ENCODE results near the gene TMOD3. TPM values are rescaled to one million over a fixed set of nuclear protein-coding genes. Genes with fewer than 3 reads are reported as not detected.
A peak's percentile ranks its signal among the peaks of the same experiment; 100 is the strongest.
"Not testable (repeated sequence)": the region's sequence is repeated elsewhere in the genome, so short reads cannot be mapped to it uniquely, and the experiment has no call there.

TMOD3 gene
- 10 to 100 TPM; 25.7 to 42.8 TPM for polyA plus RNA-seq

DNA sequence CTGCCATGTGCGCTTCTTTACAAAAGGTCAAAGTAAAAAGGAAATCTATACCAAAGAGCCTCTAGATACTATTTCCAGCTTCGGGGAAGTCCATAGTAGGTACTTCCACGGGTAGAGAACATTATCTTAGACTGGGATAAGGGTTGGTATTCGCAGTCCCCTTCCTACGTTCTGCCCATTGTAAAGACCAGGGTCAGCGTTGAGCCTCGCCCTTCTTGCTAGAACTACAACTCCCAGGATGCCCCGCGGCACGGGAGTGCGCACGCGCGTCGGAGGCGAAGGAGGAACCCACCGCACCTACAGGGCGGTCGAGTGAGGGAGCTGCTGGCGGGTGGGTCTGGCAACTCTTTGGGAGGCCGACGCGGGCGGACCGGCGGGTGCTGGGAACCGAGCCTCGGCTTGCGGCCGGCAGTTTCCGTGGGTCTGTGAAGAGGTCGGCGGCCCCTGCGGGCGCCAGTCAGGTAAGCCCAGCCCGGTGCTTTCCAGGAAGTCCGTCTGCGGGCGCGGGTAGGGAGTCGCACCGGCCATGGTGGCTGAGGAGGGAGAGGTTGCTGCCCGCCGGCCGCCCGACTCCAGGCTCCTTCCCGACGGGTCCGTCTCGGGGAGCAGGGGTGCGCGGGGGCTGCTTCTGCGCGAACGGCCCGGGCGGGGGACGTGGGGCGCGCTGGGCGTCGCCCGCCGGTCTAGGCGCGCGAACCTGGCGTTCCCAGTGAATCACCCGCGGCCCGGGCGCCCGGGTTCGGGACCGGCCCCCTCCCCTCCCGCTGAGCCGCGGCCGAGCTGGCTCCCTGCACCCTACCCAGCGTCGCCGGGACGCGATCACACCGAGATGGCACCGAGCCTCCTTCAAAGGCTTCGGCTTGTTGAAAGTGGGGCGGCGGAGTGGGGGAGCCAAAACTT, at the start of gene TMOD3:
Gene TMOD3 (plus strand): TSS at position 278 of the 900 bp plus-strand sequence. CDS start 33,232 bp downstream, outside the sequence.
- Histone ChIP-seq H3K27ac (ENCODE audit: low read depth in 2 of 2, low read length in 1 of 2) (peak within 1 kb of the TSS; percentile 94 to 96), H3K9me3 (ENCODE audit: control insufficient read depth in 2 of 2, insufficient read depth in 1 of 2, low read depth in 1 of 2, low read length in 1 of 2) (no peaks in the 10 kb centered on the region), H3K27me3 (ENCODE audit: control insufficient read depth in 1 of 2, insufficient read depth in 2 of 2, low read length in 2 of 2) (no peaks in the 10 kb centered on the region), H3K36me3 (ENCODE audit: control insufficient read depth in 2 of 2, insufficient read depth in 2 of 2, low read length in 1 of 2) (no peaks in the 10 kb centered on the region), H3K4me3 (ENCODE audit: low read depth in 1 of 2, low read length in 2 of 2) (peak within 1 kb of the TSS; percentile 65 to 89), H3K4me1 (ENCODE audit: control insufficient read depth in 2 of 2, insufficient read depth in 2 of 2, low read length in 1 of 2) (peaks cover 0 to 3% of the 10 kb centered on the region in 2 donors)
- 1 to 2% methylated on average over 70 to 89 of the region's 89 CpGs for WGBS, 2 donors

GRCh38 chr15:51780636-51781035, 48.8 kb upstream of the TMOD3 start:
- Histone ChIP-seq H3K27me3 (ENCODE audit: control insufficient read depth in 1 of 2, insufficient read depth in 2 of 2, low read length in 2 of 2) (no peaks in the 10 kb centered on the region), H3K27ac (ENCODE audit: low read depth in 2 of 2, low read length in 1 of 2) (no peak overlapping the region), H3K4me3 (ENCODE audit: low read depth in 1 of 2, low read length in 2 of 2) (no peak overlapping the region), H3K9me3 (ENCODE audit: control insufficient read depth in 2 of 2, insufficient read depth in 1 of 2, low read depth in 1 of 2, low read length in 1 of 2) (no peaks in the 10 kb centered on the region), H3K4me1 (ENCODE audit: control insufficient read depth in 2 of 2, insufficient read depth in 2 of 2, low read length in 1 of 2) (no peaks in the 10 kb centered on the region), H3K36me3 (ENCODE audit: control insufficient read depth in 2 of 2, insufficient read depth in 2 of 2, low read length in 1 of 2) (peaks cover 0 to 2% of the 10 kb centered on the region in 2 donors)
- 59 to 62% methylated on average over 1 of the region's 1 CpG for WGBS, 2 donors

DNA sequence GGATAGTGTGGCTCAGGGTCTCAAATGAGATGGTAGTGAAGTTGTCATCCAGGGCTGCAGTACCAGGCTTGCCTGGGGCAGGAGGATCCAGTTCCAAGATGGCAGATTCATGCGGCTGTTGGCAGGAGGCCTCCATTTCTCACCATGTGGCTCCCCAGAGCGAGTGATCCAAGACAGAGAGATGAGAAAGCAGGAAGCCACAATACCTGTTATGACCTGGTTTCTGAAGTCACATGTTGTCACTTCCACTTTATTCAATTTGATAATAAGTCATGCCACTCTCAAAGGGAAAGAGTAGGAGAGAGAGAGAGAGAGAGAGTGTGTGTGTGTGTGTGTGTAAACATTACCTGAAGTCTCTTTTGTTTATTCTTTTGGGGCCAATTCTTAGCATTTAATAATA, 47.9 kb upstream of the TMOD3 start:
- Histone ChIP-seq H3K4me1 (ENCODE audit: control insufficient read depth in 2 of 2, insufficient read depth in 2 of 2, low read length in 1 of 2) (no peaks in the 10 kb centered on the region), H3K9me3 (ENCODE audit: control insufficient read depth in 2 of 2, insufficient read depth in 1 of 2, low read depth in 1 of 2, low read length in 1 of 2) (no peaks in the 10 kb centered on the region)
- 48 to 61% methylated on average over 2 of the region's 2 CpGs for WGBS, 2 donors

GRCh38 chr15:51782357-51782896, 47.0 kb upstream of the TMOD3 start:
- no peaks in the 10 kb centered on the region for H3K9me3 ChIP-seq (ENCODE audit: control insufficient read depth in 2 of 2, insufficient read depth in 1 of 2, low read depth in 1 of 2, low read length in 1 of 2)
- peaks cover 0 to 4% of the 10 kb centered on the region in 2 donors for H3K36me3 ChIP-seq (ENCODE audit: control insufficient read depth in 2 of 2, insufficient read depth in 2 of 2, low read length in 1 of 2)
- 86 to 91% methylated on average over 7 of the region's 7 CpGs for WGBS, 2 donors
- no peaks in the 10 kb centered on the region for H3K27me3 ChIP-seq (ENCODE audit: control insufficient read depth in 1 of 2, insufficient read depth in 2 of 2, low read length in 2 of 2)
- no peak overlapping the region for H3K27ac ChIP-seq (ENCODE audit: low read depth in 2 of 2, low read length in 1 of 2)
- no peaks in the 10 kb centered on the region for H3K4me1 ChIP-seq (ENCODE audit: control insufficient read depth in 2 of 2, insufficient read depth in 2 of 2, low read length in 1 of 2)
- H3K4me3 ChIP-seq (ENCODE audit: low read depth in 1 of 2, low read length in 2 of 2), result no peak overlapping the region

More for the DNA sequence above, 47.9 kb upstream of the TMOD3 start:
- Histone ChIP-seq H3K4me3 (ENCODE audit: low read depth in 1 of 2, low read length in 2 of 2) (no peak overlapping the region), H3K27ac (ENCODE audit: low read depth in 2 of 2, low read length in 1 of 2) (peak overlapping the region in 1 of 2 donors; percentile 55), H3K27me3 (ENCODE audit: control insufficient read depth in 1 of 2, insufficient read depth in 2 of 2, low read length in 2 of 2) (no peaks in the 10 kb centered on the region), H3K36me3 (ENCODE audit: control insufficient read depth in 2 of 2, insufficient read depth in 2 of 2, low read length in 1 of 2) (peaks cover 0 to 2% of the 10 kb centered on the region in 2 donors)

DNA sequence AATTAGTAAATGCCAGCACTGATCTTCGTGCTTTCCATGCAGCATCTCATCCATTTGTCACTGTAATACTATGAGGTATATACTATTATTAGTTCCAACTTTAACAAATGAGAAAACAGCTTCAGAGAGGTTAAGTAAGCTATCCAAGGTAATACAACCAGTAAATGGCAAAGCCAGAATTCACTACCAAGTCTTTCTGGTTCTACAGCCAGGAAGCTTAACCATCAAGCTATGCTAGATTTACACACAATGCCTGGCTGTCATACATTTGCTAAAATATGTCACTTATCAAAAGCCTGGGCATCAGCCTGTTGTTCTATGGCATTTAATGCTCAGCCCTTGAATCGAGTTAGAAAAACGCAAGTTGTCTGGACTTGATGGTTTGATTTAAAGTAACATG, 45.5 kb upstream of the TMOD3 start:
- 50 to 66% methylated on average over 3 of the region's 3 CpGs for WGBS, 2 donors
- no peak overlapping the region for H3K4me3 ChIP-seq (ENCODE audit: low read depth in 1 of 2, low read length in 2 of 2)
- H3K36me3 ChIP-seq (ENCODE audit: control insufficient read depth in 2 of 2, insufficient read depth in 2 of 2, low read length in 1 of 2), result peaks cover 0 to 4% of the 10 kb centered on the region in 2 donors
- no peaks in the 10 kb centered on the region for H3K4me1 ChIP-seq (ENCODE audit: control insufficient read depth in 2 of 2, insufficient read depth in 2 of 2, low read length in 1 of 2)
- no peaks in the 10 kb centered on the region for H3K27me3 ChIP-seq (ENCODE audit: control insufficient read depth in 1 of 2, insufficient read depth in 2 of 2, low read length in 2 of 2)
- H3K9me3 ChIP-seq (ENCODE audit: control insufficient read depth in 2 of 2, insufficient read depth in 1 of 2, low read depth in 1 of 2, low read length in 1 of 2), result no peaks in the 10 kb centered on the region
- H3K27ac ChIP-seq (ENCODE audit: low read depth in 2 of 2, low read length in 1 of 2), result no peak overlapping the region

GRCh38 chr15:51787130-51787529, 42.3 kb upstream of the TMOD3 start:
- not testable (repeated sequence) for H3K9me3 ChIP-seq (ENCODE audit: control insufficient read depth in 2 of 2, insufficient read depth in 1 of 2, low read depth in 1 of 2, low read length in 1 of 2); H3K4me3 ChIP-seq (ENCODE audit: low read depth in 1 of 2, low read length in 2 of 2); H3K36me3 ChIP-seq (ENCODE audit: control insufficient read depth in 2 of 2, insufficient read depth in 2 of 2, low read length in 1 of 2); H3K27me3 ChIP-seq (ENCODE audit: control insufficient read depth in 1 of 2, insufficient read depth in 2 of 2, low read length in 2 of 2); H3K27ac ChIP-seq (ENCODE audit: low read depth in 2 of 2, low read length in 1 of 2); H3K4me1 ChIP-seq (ENCODE audit: control insufficient read depth in 2 of 2, insufficient read depth in 2 of 2, low read length in 1 of 2)
- WGBS, 2 donors, result 90 to 94% methylated on average over 11 of the region's 11 CpGs

DNA sequence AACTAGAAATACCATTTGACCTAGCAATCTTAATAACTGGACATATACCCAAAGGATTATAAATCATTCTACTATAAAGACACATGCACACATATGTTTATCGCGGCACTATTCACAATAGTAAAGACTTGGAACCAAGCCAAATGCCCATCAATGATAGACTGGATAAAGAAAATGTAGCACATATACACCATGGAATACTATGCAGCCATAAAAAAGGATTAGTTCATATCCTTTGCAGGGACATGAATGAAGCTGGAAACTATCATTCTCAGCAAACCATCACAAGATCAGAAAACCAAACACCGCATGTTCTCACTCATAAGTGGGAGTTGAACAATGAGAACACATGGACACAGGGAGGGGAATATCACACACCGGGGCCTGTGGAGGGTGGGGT, 37.0 kb upstream of the TMOD3 start:
- 95 to 96% methylated on average over 4 of the region's 4 CpGs for WGBS, 2 donors
- H3K4me1 ChIP-seq (ENCODE audit: control insufficient read depth in 2 of 2, insufficient read depth in 2 of 2, low read length in 1 of 2), result not testable (repeated sequence)

DNA sequence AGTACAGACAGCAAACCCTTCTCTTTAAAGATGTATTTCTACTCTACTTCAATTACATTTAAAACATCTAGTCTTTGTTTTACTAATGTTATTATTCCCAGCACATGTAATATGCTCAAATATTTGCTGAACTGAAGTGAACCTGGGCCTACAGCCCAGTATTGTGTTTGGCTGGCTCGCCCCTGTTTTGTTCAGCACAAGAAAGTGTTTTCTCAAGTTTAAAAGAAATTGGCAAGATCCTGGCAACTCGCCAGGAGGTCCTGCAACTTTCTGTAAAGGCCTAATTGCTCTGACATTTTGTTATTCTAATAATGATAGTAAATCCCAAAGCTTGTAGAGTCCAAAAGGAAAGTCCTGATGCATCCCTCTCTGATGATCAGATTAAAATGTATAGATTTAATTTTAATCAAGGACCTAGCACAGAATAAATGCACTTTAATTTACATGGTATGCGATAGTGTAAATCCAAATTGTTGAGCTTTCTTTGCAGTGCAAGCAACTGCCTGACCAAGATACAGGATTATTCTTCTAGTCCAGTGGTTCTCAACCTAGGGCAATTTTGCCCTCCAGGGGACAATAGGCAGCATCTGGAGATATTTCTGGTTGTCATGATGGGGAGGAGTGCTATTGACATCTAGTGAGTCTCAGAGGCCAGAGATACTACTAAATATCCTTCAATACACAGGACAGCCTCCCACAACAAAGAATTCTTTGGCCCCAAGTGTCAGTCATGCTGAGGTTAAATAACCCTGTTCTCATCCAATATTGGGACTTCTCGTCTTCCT, 35.7 kb upstream of the TMOD3 start:
- peaks cover 0 to 3% of the 10 kb centered on the region in 2 donors for H3K4me1 ChIP-seq (ENCODE audit: control insufficient read depth in 2 of 2, insufficient read depth in 2 of 2, low read length in 1 of 2)

More for the DNA sequence above, 37.0 kb upstream of the TMOD3 start:
- not testable (repeated sequence) for H3K27me3 ChIP-seq (ENCODE audit: control insufficient read depth in 1 of 2, insufficient read depth in 2 of 2, low read length in 2 of 2); H3K36me3 ChIP-seq (ENCODE audit: control insufficient read depth in 2 of 2, insufficient read depth in 2 of 2, low read length in 1 of 2); H3K27ac ChIP-seq (ENCODE audit: low read depth in 2 of 2, low read length in 1 of 2); H3K4me3 ChIP-seq (ENCODE audit: low read depth in 1 of 2, low read length in 2 of 2); H3K9me3 ChIP-seq (ENCODE audit: control insufficient read depth in 2 of 2, insufficient read depth in 1 of 2, low read depth in 1 of 2, low read length in 1 of 2)

DNA sequence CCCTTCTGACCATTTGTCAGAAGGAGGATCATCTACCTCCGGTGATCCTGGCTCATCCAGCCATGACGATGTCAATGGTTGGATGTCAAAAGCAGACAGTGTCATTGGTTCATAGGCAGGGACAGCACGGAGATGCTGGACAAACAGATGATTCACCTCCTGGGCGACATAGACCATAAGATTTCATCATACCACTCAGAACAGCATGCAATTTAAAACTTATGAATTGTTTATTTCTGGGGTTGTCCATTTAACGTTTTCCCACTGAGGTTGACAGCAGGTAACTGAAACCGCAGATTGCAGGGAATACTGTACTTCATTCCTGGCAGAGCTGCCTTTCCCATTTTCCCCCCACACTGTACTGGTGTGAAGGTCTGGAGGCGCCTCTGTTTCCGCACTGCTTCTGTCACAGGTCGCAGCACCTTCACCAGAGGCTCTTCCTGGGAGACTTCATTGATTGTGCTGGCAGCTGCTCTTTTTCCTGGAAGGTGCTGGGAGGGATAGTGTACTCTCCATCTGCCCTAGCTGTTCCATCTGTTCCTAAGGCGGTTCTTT, 32.5 kb upstream of the TMOD3 start:
- Histone ChIP-seq H3K27ac (ENCODE audit: low read depth in 2 of 2, low read length in 1 of 2) (no peak overlapping the region), H3K9me3 (ENCODE audit: control insufficient read depth in 2 of 2, insufficient read depth in 1 of 2, low read depth in 1 of 2, low read length in 1 of 2) (no peaks in the 10 kb centered on the region), H3K36me3 (ENCODE audit: control insufficient read depth in 2 of 2, insufficient read depth in 2 of 2, low read length in 1 of 2) (peaks cover 0 to 3% of the 10 kb centered on the region in 2 donors), H3K4me3 (ENCODE audit: low read depth in 1 of 2, low read length in 2 of 2) (no peak overlapping the region), H3K27me3 (ENCODE audit: control insufficient read depth in 1 of 2, insufficient read depth in 2 of 2, low read length in 2 of 2) (no peaks in the 10 kb centered on the region), H3K4me1 (ENCODE audit: control insufficient read depth in 2 of 2, insufficient read depth in 2 of 2, low read length in 1 of 2) (peaks cover 0 to 3% of the 10 kb centered on the region in 2 donors)
- 71 to 87% methylated on average over 10 of the region's 10 CpGs for WGBS, 2 donors

More for the DNA sequence above, 35.7 kb upstream of the TMOD3 start:
- WGBS, 2 donors, result 50 to 62% methylated on average over 4 of the region's 4 CpGs
- H3K36me3 ChIP-seq (ENCODE audit: control insufficient read depth in 2 of 2, insufficient read depth in 2 of 2, low read length in 1 of 2), result peaks cover 0 to 3% of the 10 kb centered on the region in 2 donors
- no peaks in the 10 kb centered on the region for H3K27me3 ChIP-seq (ENCODE audit: control insufficient read depth in 1 of 2, insufficient read depth in 2 of 2, low read length in 2 of 2)
- H3K9me3 ChIP-seq (ENCODE audit: control insufficient read depth in 2 of 2, insufficient read depth in 1 of 2, low read depth in 1 of 2, low read length in 1 of 2), result no peaks in the 10 kb centered on the region
- H3K4me3 ChIP-seq (ENCODE audit: low read depth in 1 of 2, low read length in 2 of 2), result no peak overlapping the region
- H3K27ac ChIP-seq (ENCODE audit: low read depth in 2 of 2, low read length in 1 of 2), result no peak overlapping the region

Data from esophagus (tissue), 2 donors.